OCI-LY1 (cell line): ENCODE measurements around the gene GGT5.
"Not testable (repeated sequence)": the region's sequence is repeated elsewhere in the genome, so short reads cannot be mapped to it uniquely, and the experiment has no call there.

Source experiments
- H2AFZ ChIP-seq: fragments of 200-600 bp; sonication (generic), shearing (Covaris generic); 2 replicates; pipeline ENCODE4 v1.6.0; 2014; ENCODE audit warnings: antibody characterized with exemption, mild to moderate bottlenecking, low read length
- H3F3A ChIP-seq: fragments of 200-600 bp; sonication (generic), shearing (Covaris generic); 2 replicates; pipeline ENCODE4 v1.6.0; 2014; ENCODE audit warnings: mild to moderate bottlenecking, antibody characterized with exemption, low read length, moderate library complexity; ENCODE audit not compliant: insufficient read depth
- H3K27ac ChIP-seq: fragments of 200-600 bp; sonication (generic); 2 replicates; pipeline ENCODE4 v1.5.1; 2014; ENCODE audit warnings: low read length, mixed run types, mild to moderate bottlenecking, low read depth; ENCODE audit not compliant: poor library complexity, severe bottlenecking
- H3K27me3 ChIP-seq: fragments of 200-600 bp; sonication (generic); 2 replicates; pipeline ENCODE4 v1.6.0; 2014; ENCODE audit warnings: antibody characterized with exemption, mild to moderate bottlenecking, low read length, moderate library complexity; ENCODE audit not compliant: insufficient read depth
- H3K36me3 ChIP-seq: fragments of 200-600 bp; sonication (generic); 2 replicates; pipeline ENCODE4 v1.6.1; 2014; ENCODE audit warnings: mild to moderate bottlenecking, antibody characterized with exemption, low read length, moderate library complexity, mixed read lengths; ENCODE audit not compliant: insufficient read depth
- H3K4me1 ChIP-seq: fragments of 200-600 bp; sonication (generic); 2 replicates; pipeline ENCODE4 v1.5.1; 2014; ENCODE audit warnings: mild to moderate bottlenecking, low read length, moderate library complexity; ENCODE audit not compliant: insufficient read depth, severe bottlenecking
- H3K4me2 ChIP-seq: fragments of 200-600 bp; sonication (generic), shearing (Covaris generic); 2 replicates; pipeline ENCODE4 v1.6.1; 2014; ENCODE audit warnings: low read length
- H3K4me3 ChIP-seq: fragments of 200-600 bp; sonication (generic); 2 replicates; pipeline ENCODE4 v1.5.1; 2014; ENCODE audit warnings: low read length, low read depth, mild to moderate bottlenecking, mixed read lengths; ENCODE audit not compliant: poor library complexity, severe bottlenecking
- H3K79me2 ChIP-seq: fragments of 200-600 bp; shearing (Covaris generic); 2 replicates; pipeline ENCODE4 v1.6.1; 2016; ENCODE audit warnings: mixed run types, low read length, mixed read lengths; ENCODE audit not compliant: insufficient read depth
- H3K9ac ChIP-seq: fragments of 200-600 bp; sonication (generic), shearing (Covaris generic); 2 replicates; pipeline ENCODE4 v1.6.1; 2014; ENCODE audit warnings: mild to moderate bottlenecking, low read length, mixed read lengths
- H3K9me2 ChIP-seq: fragments of 200-600 bp; sonication (generic), shearing (Covaris generic); 2 replicates; pipeline ENCODE4 v1.6.1; 2014; ENCODE audit warnings: low read depth, mild to moderate bottlenecking, low read length, mixed read lengths
- H3K9me3 ChIP-seq: fragments of 200-600 bp; shearing (Covaris generic); 2 replicates; pipeline ENCODE4 v1.6.1; 2014; ENCODE audit warnings: low read length, mixed read lengths
- H4K20me1 ChIP-seq: fragments of 200-600 bp; sonication (generic), shearing (Covaris generic); 2 replicates; pipeline ENCODE4 v1.6.0; 2016; ENCODE audit warnings: mild to moderate bottlenecking, low read length; ENCODE audit not compliant: insufficient read depth
- EZH2 ChIP-seq: fragments of 200-600 bp; sonication (generic), shearing (Covaris generic); IDR thresholded peaks from 2 replicates; pipeline ENCODE4 v1.8.0; 2017; ENCODE audit warnings: borderline replicate concordance, mixed run types, mild to moderate bottlenecking, antibody characterized with exemption, low read length, moderate library complexity, mixed read lengths
- TF ChIP-seq, protein P1 (sequence below): fragments of 200-600 bp; sonication (generic), shearing (Covaris generic); IDR thresholded peaks from 2 replicates; pipeline ENCODE4 v1.5.1; 2017; ENCODE audit warnings: mild to moderate bottlenecking, antibody characterized with exemption, low read length, moderate library complexity, mixed read lengths

The GGT5 gene, protein sequence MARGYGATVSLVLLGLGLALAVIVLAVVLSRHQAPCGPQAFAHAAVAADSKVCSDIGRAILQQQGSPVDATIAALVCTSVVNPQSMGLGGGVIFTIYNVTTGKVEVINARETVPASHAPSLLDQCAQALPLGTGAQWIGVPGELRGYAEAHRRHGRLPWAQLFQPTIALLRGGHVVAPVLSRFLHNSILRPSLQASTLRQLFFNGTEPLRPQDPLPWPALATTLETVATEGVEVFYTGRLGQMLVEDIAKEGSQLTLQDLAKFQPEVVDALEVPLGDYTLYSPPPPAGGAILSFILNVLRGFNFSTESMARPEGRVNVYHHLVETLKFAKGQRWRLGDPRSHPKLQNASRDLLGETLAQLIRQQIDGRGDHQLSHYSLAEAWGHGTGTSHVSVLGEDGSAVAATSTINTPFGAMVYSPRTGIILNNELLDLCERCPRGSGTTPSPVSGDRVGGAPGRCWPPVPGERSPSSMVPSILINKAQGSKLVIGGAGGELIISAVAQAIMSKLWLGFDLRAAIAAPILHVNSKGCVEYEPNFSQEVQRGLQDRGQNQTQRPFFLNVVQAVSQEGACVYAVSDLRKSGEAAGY

DNA sequence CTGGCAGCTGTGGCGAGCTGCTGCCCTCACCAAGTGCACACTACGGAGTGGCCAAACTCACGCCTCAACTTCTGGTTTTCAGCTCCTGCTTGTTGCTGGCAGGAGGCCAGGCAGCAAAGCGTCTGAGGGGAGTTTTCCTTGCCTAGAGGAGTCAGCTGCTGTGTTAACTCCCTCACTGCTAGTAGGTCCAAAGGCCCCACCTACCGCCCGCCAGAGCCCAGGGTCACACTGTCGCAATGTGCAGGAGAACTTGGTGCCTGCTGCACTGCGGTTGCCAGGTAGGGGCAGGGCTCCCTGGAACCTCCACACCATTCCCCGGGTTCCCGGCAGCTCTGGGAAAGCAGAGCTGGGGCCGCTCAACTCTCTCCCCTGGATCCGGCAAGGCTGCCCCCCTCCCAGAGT, at the start of gene GGT5:
TSS of gene GGT5 (minus strand) at position 53 of the 402 bp plus-strand sequence. CDS start 357 bp downstream, outside the sequence.
- H2AFZ ChIP-seq, H3K79me2 ChIP-seq, H3K4me2 ChIP-seq, H3K27me3 ChIP-seq, H3K27ac ChIP-seq, H4K20me1 ChIP-seq, H3F3A ChIP-seq, H3K4me3 ChIP-seq, H3K9me2 ChIP-seq, H3K9me3 ChIP-seq, H3K36me3 ChIP-seq, H3K9ac ChIP-seq: not testable (repeated sequence)
- H3K4me1 ChIP-seq, result peaks cover 13% of the 10 kb centered on the region

DNA sequence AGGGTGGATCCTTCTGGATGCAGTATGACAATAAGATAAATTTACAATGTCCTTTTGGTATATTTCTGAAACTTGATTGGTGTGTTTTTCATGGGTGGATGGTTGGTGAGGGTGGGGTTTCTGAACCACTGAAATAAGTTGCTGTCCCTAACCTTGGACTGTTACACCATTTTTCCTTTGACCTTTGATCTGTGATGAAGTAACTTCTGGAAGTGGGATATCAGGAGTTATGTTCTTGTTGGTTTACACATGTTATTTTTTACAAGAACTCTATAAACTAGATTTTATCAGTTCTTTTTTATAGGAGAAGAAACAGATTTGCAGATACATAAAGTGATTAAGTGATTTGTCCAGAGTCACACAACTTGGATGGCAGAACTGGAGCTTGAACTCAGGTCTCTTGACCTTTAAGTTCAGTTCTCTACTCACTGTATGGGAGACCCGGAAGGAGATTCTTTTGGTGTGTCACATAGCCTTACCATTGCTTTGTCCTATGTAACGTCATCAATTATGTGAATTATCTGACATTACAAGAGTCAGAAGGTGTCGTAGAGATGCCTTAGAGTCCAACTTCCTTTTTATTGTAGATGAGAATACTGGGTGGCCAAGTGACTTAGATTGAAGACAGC, 47.4 kb upstream of the GGT5 start:
- H3F3A ChIP-seq, H3K27me3 ChIP-seq, H3K27ac ChIP-seq, H3K36me3 ChIP-seq, H3K4me2 ChIP-seq, H2AFZ ChIP-seq, H3K9me3 ChIP-seq, H3K9ac ChIP-seq, H3K9me2 ChIP-seq, H3K4me3 ChIP-seq, H4K20me1 ChIP-seq: not testable (repeated sequence)
- H3K79me2 ChIP-seq, result peaks cover 37% of the 10 kb centered on the region
- H3K4me1 ChIP-seq, result peaks cover 21% of the 10 kb centered on the region

DNA sequence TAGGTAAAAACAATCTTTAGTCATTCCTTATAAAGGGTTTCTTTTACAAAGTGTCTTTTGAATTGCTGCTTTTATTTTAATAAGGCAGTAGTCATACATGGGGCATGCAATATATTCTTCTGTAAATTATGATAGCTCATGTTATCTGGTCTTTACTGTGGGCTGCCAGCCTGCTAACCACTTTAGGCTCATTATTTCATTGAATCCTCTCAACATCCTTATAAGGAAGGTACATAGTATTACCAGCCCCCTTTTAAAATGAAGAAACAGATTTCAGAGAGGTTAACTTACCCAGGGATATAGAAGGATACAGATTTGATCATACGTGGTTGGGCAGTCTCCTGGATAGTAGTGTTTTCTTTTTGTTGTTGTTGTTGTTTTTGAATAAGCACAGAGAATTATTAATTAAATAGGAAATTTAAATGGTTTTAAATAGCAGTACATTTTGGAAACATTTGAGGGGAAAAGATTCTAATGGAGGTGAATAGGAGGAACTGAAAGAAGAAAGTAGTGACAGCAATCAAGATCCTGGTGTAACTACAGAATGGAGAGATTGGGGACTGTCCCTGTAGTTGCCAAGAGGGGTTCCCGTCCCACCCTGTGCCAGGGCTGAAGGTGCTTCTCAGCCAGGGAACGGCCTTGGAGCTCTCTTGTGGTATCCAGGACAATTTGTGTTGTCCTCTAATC, 46.8 kb upstream of the GGT5 start:
- Histone ChIP-seq H3K79me2 (peaks cover 40% of the 10 kb centered on the region), H3K27ac (no peak overlapping the region), H3K4me1 (peaks cover 21% of the 10 kb centered on the region), H3K9ac (no peak overlapping the region), H3K9me3 (no peaks in the 10 kb centered on the region), H3K9me2 (no peaks in the 10 kb centered on the region), H2AFZ (no peak overlapping the region), H3K4me3 (no peak overlapping the region), H4K20me1 (no peaks in the 10 kb centered on the region), H3F3A (no peaks in the 10 kb centered on the region), H3K36me3 (no peaks in the 10 kb centered on the region), H3K4me2 (no peak overlapping the region), H3K27me3 (no peaks in the 10 kb centered on the region)
- TF ChIP-seq EZH2, result no peak
- TF ChIP-seq, protein P1, sequence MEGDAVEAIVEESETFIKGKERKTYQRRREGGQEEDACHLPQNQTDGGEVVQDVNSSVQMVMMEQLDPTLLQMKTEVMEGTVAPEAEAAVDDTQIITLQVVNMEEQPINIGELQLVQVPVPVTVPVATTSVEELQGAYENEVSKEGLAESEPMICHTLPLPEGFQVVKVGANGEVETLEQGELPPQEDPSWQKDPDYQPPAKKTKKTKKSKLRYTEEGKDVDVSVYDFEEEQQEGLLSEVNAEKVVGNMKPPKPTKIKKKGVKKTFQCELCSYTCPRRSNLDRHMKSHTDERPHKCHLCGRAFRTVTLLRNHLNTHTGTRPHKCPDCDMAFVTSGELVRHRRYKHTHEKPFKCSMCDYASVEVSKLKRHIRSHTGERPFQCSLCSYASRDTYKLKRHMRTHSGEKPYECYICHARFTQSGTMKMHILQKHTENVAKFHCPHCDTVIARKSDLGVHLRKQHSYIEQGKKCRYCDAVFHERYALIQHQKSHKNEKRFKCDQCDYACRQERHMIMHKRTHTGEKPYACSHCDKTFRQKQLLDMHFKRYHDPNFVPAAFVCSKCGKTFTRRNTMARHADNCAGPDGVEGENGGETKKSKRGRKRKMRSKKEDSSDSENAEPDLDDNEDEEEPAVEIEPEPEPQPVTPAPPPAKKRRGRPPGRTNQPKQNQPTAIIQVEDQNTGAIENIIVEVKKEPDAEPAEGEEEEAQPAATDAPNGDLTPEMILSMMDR, result no peak

DNA sequence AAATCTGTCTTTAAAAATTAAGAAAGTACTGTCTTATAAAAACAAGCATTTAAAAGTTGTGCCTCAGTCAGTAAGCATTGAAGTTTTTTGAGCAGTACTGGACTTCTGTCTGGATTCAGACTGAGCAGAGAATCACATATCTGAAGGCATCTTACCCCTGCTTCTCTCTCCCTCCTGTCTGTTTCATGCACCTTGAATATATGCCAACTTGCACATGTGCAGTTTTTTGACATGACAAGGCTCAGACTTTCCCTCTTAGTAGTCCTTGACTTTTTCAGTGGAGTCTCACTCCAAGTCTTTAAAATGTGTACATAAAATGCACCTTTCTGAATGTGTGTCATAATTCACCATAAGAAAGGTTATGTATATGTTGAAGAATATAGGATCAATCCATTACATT, 45.6 kb upstream of the GGT5 start:
- Histone ChIP-seq H4K20me1 (no peaks in the 10 kb centered on the region), H3K79me2 (peaks cover 52% of the 10 kb centered on the region), H3K9ac (no peak overlapping the region), H3K9me2 (no peaks in the 10 kb centered on the region), H3K4me1 (peaks cover 21% of the 10 kb centered on the region), H3K4me3 (no peak overlapping the region), H3K36me3 (peaks cover 5% of the 10 kb centered on the region; the same call in 1 of the 2 replicates), H3K4me2 (no peak overlapping the region), H3K9me3 (no peaks in the 10 kb centered on the region), H2AFZ (no peak overlapping the region), H3K27me3 (no peaks in the 10 kb centered on the region), H3K27ac (no peak overlapping the region), H3F3A (no peaks in the 10 kb centered on the region)
- TF ChIP-seq, protein P1, result no peak
- no peak for TF ChIP-seq EZH2
